K562 (cell line): Measurements from ENCODE around the gene CFAP54. TPM values are rescaled to one million over a fixed set of nuclear protein-coding genes. Genes with fewer than 3 reads are reported as not detected.

Experiments
- ATAC-seq: fragments of 200-7000 bp; cut with Tn5 transposase; 3 replicates; pipeline ENCODE4 v1.9.1; 2020; ENCODE audit warnings: moderate library complexity
- BruUV-seq: library from RNA; stranded (reverse); fragments of 400-500 nt; replicated peaks from 2 replicates; lab custom pipeline; 2021; lab: Mats Ljungman, UMichigan
- CTCF ChIA-PET: fragments of 300-600 bp; formaldehyde crosslinking; extraction: SDS; loops from one replicate; lab custom pipeline; 2021; ENCODE audit warnings: low intra/inter-chr PET ratio; lab: Yijun Ruan, JAX
- POLR2A ChIA-PET: fragments of 300-600, 350-650 bp; sonication (Branson Sonifier 250); formaldehyde crosslinking; extraction: SDS; loops from one replicate; lab custom pipeline; 2021; ENCODE audit warnings: antibody characterized with exemption, inconsistent platforms; lab: Yijun Ruan, JAX
- DNase-seq, 4 experiments: peaks; one replicate each; pipeline versions ENCODE4 v3.0.0 to v3.0.0-alpha.2; 2011 to 2018; ENCODE audit warnings: low spot score in 3 of 4, mixed read lengths in 3 of 4; ENCODE audit errors: extremely low read depth in 1 of 4
- FAIRE-seq: peaks from 2 replicates; lab custom pipeline; 2011; peaks lifted over from hg19 to GRCh38; lab: Jason Lieb, UNC
- H2AFZ ChIP-seq: 2 replicates; pipeline ENCODE4 v1.6.0; 2011; ENCODE audit warnings: low read depth, low read length, control low read depth, inconsistent platforms
- H3K27ac ChIP-seq: fragments of 200-600 bp; 3 replicates; pipeline ENCODE4 v1.8.0; 2011; ENCODE audit warnings: low read depth, mild to moderate bottlenecking, control low read depth, inconsistent platforms, low read length, moderate library complexity, mixed read lengths; ENCODE audit errors: extremely low read depth
- H3K27me3 ChIP-seq, 2 experiments: fragments of 300-600 bp in 1 of 2; 2 replicates in 1 of 2; 3 replicates in 1 of 2; pipeline versions ENCODE4 v1.6.0 to v1.8.0; 2011; ENCODE audit warnings: inconsistent platforms in 2 of 2, low read length in 2 of 2, mild to moderate bottlenecking in 1 of 2, mixed read lengths in 1 of 2, moderate library complexity in 1 of 2; ENCODE audit not compliant: control insufficient read depth in 2 of 2, insufficient read depth in 2 of 2
- H3K36me3 ChIP-seq: fragments of 300-600 bp; 3 replicates; pipeline ENCODE4 v1.8.0; 2011; ENCODE audit warnings: mild to moderate bottlenecking, low read length, inconsistent platforms; ENCODE audit not compliant: control insufficient read depth, insufficient read depth
- H3K4me1 ChIP-seq, 2 experiments: fragments of 200-600 bp in 1 of 2; replicated peaks in 1 of 2; 2 replicates in 1 of 2; 3 replicates in 1 of 2; pipeline versions ENCODE4 v1.5.1 to v1.8.0; 2011; ENCODE audit warnings: inconsistent platforms in 2 of 2, low read length in 2 of 2, mild to moderate bottlenecking in 1 of 2, mixed read lengths in 1 of 2, moderate library complexity in 1 of 2; ENCODE audit not compliant: control insufficient read depth in 2 of 2, insufficient read depth in 2 of 2
- H3K4me2 ChIP-seq: 2 replicates; pipeline ENCODE4 v1.6.1; 2011; ENCODE audit warnings: low read length, control low read depth, inconsistent platforms, mixed read lengths; ENCODE audit not compliant: insufficient read depth
- H3K4me3 ChIP-seq: fragments of 200-600 bp; sonication (generic), shearing (Covaris generic); 2 replicates; pipeline ENCODE4 v1.5.1; 2016; ENCODE audit warnings: control low read depth, inconsistent platforms
- H3K79me2 ChIP-seq: fragments of 200-600 bp; 3 replicates; pipeline ENCODE4 v1.8.0; 2011; ENCODE audit warnings: low read length, inconsistent platforms; ENCODE audit not compliant: control insufficient read depth, insufficient read depth
- H3K9ac ChIP-seq, 2 experiments: 2 replicates each; pipeline versions ENCODE4 v1.6.0 to v1.6.1; 2011; ENCODE audit warnings: low read depth in 2 of 2, low read length in 2 of 2, control low read depth in 1 of 2, inconsistent platforms in 1 of 2, mild to moderate bottlenecking in 1 of 2, mixed read lengths in 1 of 2; ENCODE audit not compliant: insufficient read depth in 1 of 2
- H3K9me1 ChIP-seq: one replicate; pipeline ENCODE4 v1.6.0; 2011; ENCODE audit warnings: inconsistent platforms, mild to moderate bottlenecking, low read length, moderate library complexity; ENCODE audit not compliant: control insufficient read depth, insufficient read depth
- H3K9me3 ChIP-seq: replicated peaks from 2 replicates; pipeline ENCODE4 v1.5.1; 2011; ENCODE audit warnings: low read depth, low read length, inconsistent platforms; ENCODE audit not compliant: control insufficient read depth, insufficient read depth
- H4K20me1 ChIP-seq: replicated peaks from 2 replicates; pipeline ENCODE4 v1.6.1; 2011; ENCODE audit warnings: low read length, inconsistent platforms, mixed read lengths; ENCODE audit not compliant: control insufficient read depth, insufficient read depth
- ETV1 ChIP-seq: fragments of 450-650 bp; conservative IDR thresholded peaks from 2 replicates; pipeline ENCODE4 v1.6.1; 2016; ENCODE audit warnings: missing genetic modification characterization, control low read depth, low read depth, missing compliant biosample characterization
- FOXA3 ChIP-seq, 2 experiments: fragments of 450-650 bp in 1 of 2; sonication (generic) in 1 of 2; formaldehyde crosslinking; IDR thresholded peaks in 1 of 2; conservative IDR thresholded peaks in 1 of 2; 2 replicates each; pipeline versions ENCODE4 v1.4.0 to v1.8.0; 2020 to 2022; ENCODE audit warnings: mild to moderate bottlenecking in 2 of 2, missing genetic modification reagents in 1 of 2
- MTA3 ChIP-seq: fragments of 450-650 bp; formaldehyde crosslinking; IDR thresholded peaks from 2 replicates; pipeline ENCODE4 v1.6.1; 2017; ENCODE audit warnings: mild to moderate bottlenecking, borderline replicate concordance
- NCOA2 ChIP-seq, 2 experiments: fragments of 450-650 bp; IDR thresholded peaks; 2 replicates each; pipeline ENCODE4 v1.6.1; 2018; ENCODE audit warnings: mild to moderate bottlenecking in 2 of 2, moderate library complexity in 1 of 2; ENCODE audit not compliant: partially characterized antibody in 2 of 2
- NEUROD1 ChIP-seq: fragments of 150-350 bp; IDR thresholded peaks from 2 replicates; pipeline ENCODE4 v1.6.1; 2014; ENCODE audit warnings: borderline replicate concordance, low read length, low read depth; ENCODE audit not compliant: partially characterized antibody
- POLR2B ChIP-seq: fragments of 450-650 bp; IDR thresholded peaks from 2 replicates; pipeline ENCODE4 v1.6.1; 2018; ENCODE audit warnings: low read depth; ENCODE audit not compliant: partially characterized antibody
- STAG1 ChIP-seq: sonication (generic); formaldehyde crosslinking; IDR thresholded peaks from 2 replicates; pipeline ENCODE4 v1.5.0; 2020; ENCODE audit warnings: missing genetic modification reagents, borderline replicate concordance
- TCF7L2 ChIP-seq: fragments of 150-350 bp; IDR thresholded peaks from 2 replicates; pipeline ENCODE4 v1.6.1; 2016; ENCODE audit warnings: low read depth, mild to moderate bottlenecking, low read length, moderate library complexity
- TFE3 ChIP-seq: fragments of 450-650 bp; formaldehyde crosslinking; IDR thresholded peaks from 2 replicates; pipeline ENCODE4 v1.4.0; 2020; ENCODE audit warnings: mild to moderate bottlenecking, mixed read lengths
- ZNF133 ChIP-seq: fragments of 250-450 bp; sonication (Bioruptor Pico); IDR thresholded peaks from 2 replicates; pipeline ENCODE4 v1.4.0; 2020; ENCODE audit warnings: mild to moderate bottlenecking
- ZNF134 ChIP-seq: fragments of 250-450 bp; sonication (Bioruptor Pico); conservative IDR thresholded peaks from 2 replicates; pipeline ENCODE4 v1.4.0; 2020
- ZNF444 ChIP-seq: fragments of 250-450 bp; sonication (Bioruptor Pico); IDR thresholded peaks from 2 replicates; pipeline ENCODE4 v1.4.0; 2020; ENCODE audit warnings: mild to moderate bottlenecking, moderate library complexity
- ZNF696 ChIP-seq: fragments of 250-450 bp; sonication (Bioruptor Pico); conservative IDR thresholded peaks from 2 replicates; pipeline ENCODE4 v1.4.0; 2020; ENCODE audit warnings: mild to moderate bottlenecking, moderate library complexity
- ZNF717 ChIP-seq: fragments of 250-450 bp; sonication (Bioruptor Pico); IDR thresholded peaks from 2 replicates; pipeline ENCODE4 v1.5.0; 2021
- ZNF77 ChIP-seq: fragments of 250-450 bp; sonication (Bioruptor Pico); IDR thresholded peaks from 2 replicates; pipeline ENCODE4 v1.5.0; 2020
- WGBS: fragments of 100-300 bp; shearing (Covaris generic); methylation state at CpG from one replicate; pipeline ENCODE4 v1.1.6; 2016; ENCODE audit warnings: low coverage, mixed read lengths; ENCODE audit not compliant: insufficient coverage; ENCODE audit errors: missing lambda C conversion rate; 5-methylcytosine and 5-hydroxymethylcytosine counted together
- in situ Hi-C: fragments of 300-500 bp; cut with MboI; formaldehyde crosslinking; loops from 4 replicates; pipeline ENCODE4 v1.15.0; 2018; ENCODE audit warnings: inconsistent platforms, mixed read lengths
- intact Hi-C: fragments of 100-400 bp; cut with micrococcal nuclease; formaldehyde crosslinking; loops from 2 replicates; pipeline ENCODE4 v1.14.2; 2022
- polyA plus RNA-seq, 8 experiments: library from polyadenylated mRNA; depleted of rRNA in 4 of 8; stranded (reverse) in 5 of 8; unstranded in 3 of 8; fragments of >200 nt; fragmentation: Nextera tagmentation in 2 of 8; fragmentation: Illumina TruSeq in 1 of 8; extraction: Ambion mirVana in 2 of 8; extraction: Trizol in 1 of 8; gene quantifications; 2 replicates each; pipeline versions ENCODE4 v1.2.1 to v1.2.3, GENCODE V29; 2011 to 2014; ENCODE audit warnings: inconsistent platforms in 1 of 8, missing spikeins in 1 of 8
- total RNA-seq, 7 experiments: library from RNA; depleted of rRNA in 6 of 7; stranded (reverse); fragments of >200 nt in 6 of 7; fragmentation: Illumina TruSeq in 2 of 7; extraction: Trizol in 2 of 7; gene quantifications; 2 replicates each; pipeline versions ENCODE4 v1.2.1 to v1.2.3, GENCODE V29; 2011 to 2021; ENCODE audit warnings: low replicate concordance in 1 of 7

The CFAP54 gene
- total and polyA plus RNA-seq, 9 of the 15 experiments (the other 6 are each of a cell fraction or from before 2014, with no cell fraction given) = 0.03 to 0.23 (median 0.10) TPM; not detected in 3

DNA sequence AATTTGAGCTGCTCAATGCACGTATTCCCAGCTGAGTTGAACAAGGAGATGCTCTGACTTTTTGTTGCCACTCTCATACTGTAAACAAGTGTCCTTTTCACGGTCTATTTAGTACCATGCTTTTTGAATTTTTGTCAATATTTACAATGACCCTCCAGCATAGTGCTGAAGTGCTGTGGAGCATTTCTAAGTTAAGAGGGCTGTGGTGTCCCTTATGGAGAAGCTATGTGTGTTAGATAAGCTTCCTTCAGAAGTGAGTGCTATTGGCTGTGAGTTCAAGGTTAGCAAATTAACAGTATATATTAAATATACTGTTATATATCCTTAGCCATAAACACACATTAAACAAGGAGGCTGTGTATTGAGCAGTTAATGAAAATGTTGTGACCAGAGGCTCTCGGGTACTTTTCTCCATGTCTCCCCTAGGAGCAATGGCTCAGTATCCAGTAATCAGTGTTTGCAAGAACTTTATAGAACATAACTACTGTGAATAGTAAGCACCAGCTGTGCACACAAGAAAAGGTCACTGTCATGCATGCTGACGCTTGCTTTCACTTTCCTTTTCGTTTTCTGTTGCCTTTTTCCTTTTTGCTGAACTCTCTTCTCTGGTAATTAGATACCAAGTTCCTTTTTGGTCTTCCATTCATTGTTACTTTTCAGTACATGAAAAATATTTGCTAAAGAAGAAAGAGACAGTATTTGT is 230.4 kb downstream of the CFAP54 start:
- FAIRE-seq (no peak), DNase-seq (no peak), ATAC-seq (no peak)
- no TSS peak for BruUV-seq
- Histone ChIP-seq H3K9me3 (no peaks in the 10 kb centered on the region), H3K4me2 (no peak overlapping the region; the same call in 1 of the 2 replicates), H4K20me1 (no peaks in the 10 kb centered on the region), H3K4me3 (no peak overlapping the region), H3K9me1 (no peaks in the 10 kb centered on the region), H3K79me2 (no peaks in the 10 kb centered on the region), H3K36me3 (no peaks in the 10 kb centered on the region), H3K27ac (no peak overlapping the region), H2AFZ (peak overlapping the region; percentile 45; the same call in 1 of the 2 replicates), H3K9ac (no peak overlapping the region), H3K27me3 (no peaks in the 10 kb centered on the region), H3K4me1 (no peaks in the 10 kb centered on the region)
- TF ChIP-seq TCF7L2 = no peak
- TF ChIP-seq ZNF444 (CRISPR knock-in tag) = no peak
- TF ChIP-seq FOXA3 (CRISPR knock-in tag; conservative IDR thresholded peaks at IDR 0.05 in 1 of 2, IDR thresholded peaks at IDR 0.05 in 1 of 2) = peak in 1 of 2 experiments; percentile 70; a peak in 2 of 4 replicates
- TF ChIP-seq ZNF77 (CRISPR knock-in tag) = no peak
- no peak for TF ChIP-seq ZNF717
- no peak for TF ChIP-seq STAG1 (CRISPR knock-in tag)
- TF ChIP-seq ZNF133 (CRISPR knock-in tag) = no peak
- no peak for TF ChIP-seq POLR2B
- TF ChIP-seq TFE3 (CRISPR knock-in tag) = 0 out of 2 replicates have a peak, but pooled peaks have one; percentile 14
- no peak for TF ChIP-seq NCOA2 (IDR thresholded peaks at IDR 0.05; ENCODE audit: partially characterized antibody in 2 of 2)
- TF ChIP-seq NEUROD1 = no peak
- TF ChIP-seq ETV1 (tag) = no peak
- no peak for TF ChIP-seq ZNF134 (CRISPR knock-in tag)
- no peak for TF ChIP-seq ZNF696 (CRISPR knock-in tag)
- no peak for TF ChIP-seq MTA3
- WGBS = 0% methylated on average over 5 of the region's 5 CpGs
- intact Hi-C loops (no loop called here), in situ Hi-C loops (no loop called here)
- ChIA-PET CTCF (no interaction called here), POLR2A (interaction anchor here (0.6 kb wide), 1 partner anchor 1625 kb away, joined by 4 read pairs; no protein-coding TSS in a partner anchor)
